Osteocyte (in vitro differentiated cells): ENCODE measurements around the gene ANKS3. TPM values are rescaled to one million over a fixed set of nuclear protein-coding genes. Genes with fewer than 3 reads are reported as not detected.

Experiments
- DNase-seq: peaks from one replicate; pipeline ENCODE4 v3.0.0; 2021; ENCODE audit warnings: mixed read lengths; ENCODE audit not compliant: unreplicated experiment; ENCODE audit errors: extremely low spot score
- H3K27ac Mint-ChIP-seq: one replicate; pipeline ENCODE4 v1.8.0; 2021; ENCODE audit warnings: mild to moderate bottlenecking, mixed read lengths; ENCODE audit not compliant: unreplicated experiment
- H3K27me3 Mint-ChIP-seq: one replicate; pipeline ENCODE4 v1.8.0; 2021; ENCODE audit warnings: mixed read lengths; ENCODE audit not compliant: unreplicated experiment
- H3K36me3 Mint-ChIP-seq: one replicate; pipeline ENCODE4 v1.8.0; 2021; ENCODE audit warnings: mixed read lengths; ENCODE audit not compliant: unreplicated experiment
- H3K4me1 Mint-ChIP-seq: one replicate; pipeline ENCODE4 v1.8.0; 2021; ENCODE audit warnings: mixed read lengths; ENCODE audit not compliant: unreplicated experiment
- H3K4me3 Mint-ChIP-seq: one replicate; pipeline ENCODE4 v1.8.0; 2021; ENCODE audit warnings: mild to moderate bottlenecking, moderate library complexity, mixed read lengths; ENCODE audit not compliant: unreplicated experiment
- H3K9me3 Mint-ChIP-seq: one replicate; pipeline ENCODE4 v1.8.0; 2021; ENCODE audit warnings: mixed read lengths; ENCODE audit not compliant: unreplicated experiment
- CTCF ChIP-seq: fragments of 200-600 bp; sonication (generic); IDR thresholded peaks from 2 replicates; pipeline ENCODE4 v1.5.0; 2021; ENCODE audit warnings: antibody characterized with exemption, mild to moderate bottlenecking, moderate library complexity
- total RNA-seq: library from RNA; stranded (reverse); gene quantifications from 2 replicates; pipeline ENCODE4 v1.2.1, GENCODE V29; 2021

Gene ANKS3
- total RNA-seq, 1 donor from 2014 or later: 30.0 TPM

GRCh38 chr16:4693296-4693955, 40.6 kb downstream of the ANKS3 start, which contains the start of gene NUDT16L1:
Gene NUDT16L1 (plus strand): TSS chr16:4693562. CDS start chr16:4693727, 165 bp downstream.
- Mint-ChIP-seq H3K4me3 (peak within 1 kb of the TSS; percentile 80), H3K36me3 (peaks cover 8% of the 10 kb centered on the region), H3K9me3 (no peaks in the 10 kb centered on the region), H3K27ac (peak within 1 kb of the TSS; percentile 67), H3K4me1 (peaks cover 15% of the 10 kb centered on the region), H3K27me3 (no peaks in the 10 kb centered on the region)
- peak; percentile 51 for TF ChIP-seq CTCF
- DNase-seq: peak; percentile 99

DNA sequence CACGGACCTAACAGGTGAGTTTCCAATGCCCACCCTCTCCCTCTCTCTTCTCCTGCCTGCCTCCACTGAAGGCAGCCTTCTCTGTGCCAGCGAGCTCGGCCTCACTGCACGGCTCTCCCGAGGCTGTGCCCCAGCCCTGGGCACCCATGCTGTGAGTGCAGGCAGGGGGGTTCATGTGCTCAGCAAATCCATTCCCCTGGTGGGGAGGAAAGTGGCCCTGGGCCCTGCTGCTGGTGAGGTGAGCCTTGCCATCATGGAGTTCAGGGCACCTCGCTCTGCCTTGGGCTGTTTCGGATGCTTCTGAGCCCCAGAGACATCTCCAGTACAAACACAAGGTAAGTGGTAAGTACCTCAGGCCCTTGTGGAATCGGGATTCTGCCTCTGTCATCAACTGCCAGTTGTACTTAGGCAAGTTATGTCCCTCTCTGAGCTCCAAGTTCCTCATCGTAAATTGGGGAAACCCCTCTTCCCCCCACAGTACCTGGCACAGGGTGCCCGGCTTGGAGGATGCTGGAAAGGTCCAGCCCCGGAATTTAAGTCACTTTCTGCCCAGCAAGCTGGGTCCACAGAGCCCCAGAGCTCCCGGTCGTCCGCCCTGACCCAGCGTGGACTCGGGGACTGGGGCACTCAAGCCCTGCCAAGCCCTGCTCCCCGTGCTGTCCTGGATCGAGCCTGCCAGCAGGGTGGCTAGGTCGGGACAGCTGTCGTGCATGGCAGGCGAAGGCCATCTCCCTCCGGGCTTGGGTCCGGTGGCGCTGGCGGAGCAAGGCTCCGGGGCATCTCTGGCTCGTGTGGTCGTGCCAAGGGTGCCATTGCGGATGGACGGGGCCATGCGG, 41.4 kb downstream of the ANKS3 start:
- DNase-seq: no peak
- TF ChIP-seq CTCF: no peak
- H3K4me1 Mint-ChIP-seq: peaks cover 15% of the 10 kb centered on the region
- H3K9me3 Mint-ChIP-seq: no peaks in the 10 kb centered on the region
- H3K4me3 Mint-ChIP-seq: peak overlapping the region; percentile 80
- peak overlapping the region; percentile 66 for H3K27ac Mint-ChIP-seq
- peaks cover 4% of the 10 kb centered on the region for H3K36me3 Mint-ChIP-seq
- H3K27me3 Mint-ChIP-seq: no peaks in the 10 kb centered on the region

DNA sequence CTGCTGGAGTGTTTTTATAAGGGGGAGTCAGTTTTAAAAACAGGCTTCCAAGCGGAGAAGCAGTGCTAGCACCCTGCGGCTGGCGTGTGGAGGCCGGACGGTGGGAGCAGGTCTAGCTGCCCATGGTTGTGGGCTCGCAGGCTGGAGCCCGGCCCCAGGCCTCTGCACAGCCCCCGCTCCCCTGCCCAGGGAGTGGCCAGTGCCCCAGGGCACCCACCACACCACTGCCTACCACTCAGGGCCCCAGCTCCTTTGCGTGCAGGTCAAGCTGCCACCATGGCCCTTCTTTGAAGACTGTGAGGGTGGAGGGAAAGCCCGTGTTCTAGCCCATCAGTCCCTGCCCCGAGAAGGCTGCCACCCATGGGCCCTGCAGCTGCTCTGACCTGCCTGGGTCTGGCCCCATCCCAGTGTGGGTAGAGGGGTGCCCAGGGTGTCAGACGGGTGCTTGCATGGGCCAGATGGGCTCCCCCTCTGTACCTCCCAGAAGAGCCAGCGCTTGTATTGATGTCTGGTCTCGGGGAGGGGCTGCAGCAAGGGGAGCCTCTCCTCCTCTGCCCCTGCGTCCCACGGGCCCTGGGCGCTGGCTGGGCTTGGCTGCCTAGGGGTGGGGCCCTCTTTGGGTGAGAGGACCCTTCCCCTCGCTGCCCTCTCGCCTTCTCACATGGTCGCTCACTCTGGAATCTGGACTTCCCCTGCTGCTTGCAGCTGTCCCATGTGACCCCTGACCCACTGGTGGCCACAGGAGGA, 42.2 kb downstream of the ANKS3 start:
- TF ChIP-seq CTCF: no peak
- DNase-seq: no peak
- Mint-ChIP-seq H3K27ac (peak overlapping the region; percentile 81), H3K9me3 (no peaks in the 10 kb centered on the region), H3K27me3 (no peaks in the 10 kb centered on the region), H3K4me1 (peaks cover 15% of the 10 kb centered on the region), H3K36me3 (peaks cover 4% of the 10 kb centered on the region), H3K4me3 (no peak overlapping the region)

DNA sequence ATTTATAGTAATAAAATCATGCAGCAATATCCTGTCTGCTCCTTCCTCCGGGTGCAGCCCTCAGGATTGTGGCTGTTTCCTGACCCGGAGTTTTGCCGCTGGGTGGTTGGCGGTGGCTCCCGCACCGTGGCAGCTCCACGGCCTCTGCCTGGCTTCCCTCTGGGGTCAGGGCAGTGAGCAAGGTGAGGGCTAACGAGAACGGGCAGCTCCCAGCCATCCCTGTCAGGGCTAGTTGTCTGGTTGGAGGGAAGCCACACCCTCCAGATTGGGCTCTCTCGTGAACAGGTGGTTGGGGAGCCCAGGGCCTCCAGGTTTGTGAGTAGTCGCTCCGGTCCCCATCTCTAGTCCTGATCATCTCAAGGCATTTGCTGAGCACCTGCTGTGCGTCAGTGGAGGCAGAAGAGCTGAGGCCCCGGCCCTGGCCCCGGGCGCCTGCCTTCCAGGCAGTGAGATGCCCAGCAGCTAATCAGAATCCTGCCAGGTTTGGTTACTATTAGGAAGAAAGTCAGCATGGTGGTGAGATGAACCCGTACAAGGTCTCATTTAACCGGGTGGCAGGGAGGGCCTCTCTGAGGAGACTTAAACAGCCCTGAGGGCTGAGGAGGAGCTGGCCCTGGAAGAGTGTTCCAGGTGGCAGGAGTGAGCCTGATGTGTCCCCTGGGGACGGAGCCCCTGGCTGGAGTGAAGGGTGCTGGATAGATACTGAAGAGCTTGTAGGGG, 43.0 kb downstream of the ANKS3 start:
- Mint-ChIP-seq H3K4me3 (peak overlapping the region; percentile 26), H3K27ac (peak overlapping the region; percentile 81), H3K36me3 (peaks cover 6% of the 10 kb centered on the region), H3K4me1 (peaks cover 15% of the 10 kb centered on the region), H3K27me3 (no peaks in the 10 kb centered on the region), H3K9me3 (no peaks in the 10 kb centered on the region)
- TF ChIP-seq CTCF: no peak
- DNase-seq: no peak
